ENCODE data around the gene FUOM. TPM values are rescaled to one million over a fixed set of nuclear protein-coding genes. Genes with fewer than 3 reads are reported as not detected.

The FUOM gene
- total RNA-seq, 1 donor from 2014 or later, result 5.1 TPM

- peaks cover 11% of the 10 kb centered on the region for H3K4me1 ChIP-seq
- H3K27ac ChIP-seq (replicated peaks), result no peak overlapping the region
- DNase-seq, result no peak
- H3K27me3 ChIP-seq (ENCODE audit: low read depth), result peaks cover 32% of the 10 kb centered on the region
- H3K4me3 ChIP-seq, result no peak overlapping the region
- no peak for TF ChIP-seq CTCF (IDR thresholded peaks at IDR 0.05; ENCODE audit: borderline replicate concordance)
- H3K36me3 ChIP-seq, result peaks cover 14% of the 10 kb centered on the region
- intact Hi-C loops (cut with micrococcal nuclease), result no loop called here
- H3K9me3 ChIP-seq (replicated peaks), result peaks cover 4% of the 10 kb centered on the region
These were observed 41.1 kb downstream of the FUOM start for GRCh38 chr10:133316732-133317131.

GRCh38 chr10:133316266-133316665 is 41.6 kb downstream of the FUOM start:
- Histone ChIP-seq H3K4me3 (no peak overlapping the region), H3K36me3 (peaks cover 19% of the 10 kb centered on the region), H3K27ac (replicated peaks) (no peak overlapping the region), H3K27me3 (ENCODE audit: low read depth) (peaks cover 29% of the 10 kb centered on the region), H3K4me1 (peaks cover 11% of the 10 kb centered on the region), H3K9me3 (replicated peaks) (peaks cover 4% of the 10 kb centered on the region)
- intact Hi-C loops (cut with micrococcal nuclease), result no loop called here
- no peak for DNase-seq
- no peak for TF ChIP-seq CTCF (IDR thresholded peaks at IDR 0.05; ENCODE audit: borderline replicate concordance)

GRCh38 chr10:133315847-133316246 is 42.0 kb downstream of the FUOM start:
- intact Hi-C loops (cut with micrococcal nuclease), result no loop called here
- no peak for DNase-seq

GRCh38 chr10:133314911-133315310 is 42.9 kb downstream of the FUOM start:
- DNase-seq, result no peak
- H3K4me1 ChIP-seq, result peaks cover 11% of the 10 kb centered on the region
- intact Hi-C loops (cut with micrococcal nuclease), result no loop called here
- no peak overlapping the region for H3K27ac ChIP-seq (replicated peaks)
- no peak overlapping the region for H3K4me3 ChIP-seq
- H3K9me3 ChIP-seq (replicated peaks), result no peaks in the 10 kb centered on the region
- TF ChIP-seq CTCF (IDR thresholded peaks at IDR 0.05; ENCODE audit: borderline replicate concordance), result no peak
- peaks cover 30% of the 10 kb centered on the region for H3K36me3 ChIP-seq
- peaks cover 15% of the 10 kb centered on the region for H3K27me3 ChIP-seq (ENCODE audit: low read depth)

More at GRCh38 chr10:133315847-133316246, 42.0 kb downstream of the FUOM start:
- Histone ChIP-seq H3K4me3 (no peak overlapping the region), H3K27ac (replicated peaks) (no peak overlapping the region), H3K27me3 (ENCODE audit: low read depth) (peaks cover 25% of the 10 kb centered on the region), H3K4me1 (peaks cover 11% of the 10 kb centered on the region), H3K36me3 (peaks cover 21% of the 10 kb centered on the region), H3K9me3 (replicated peaks) (peaks cover under 1% of the 10 kb centered on the region)
- no peak for TF ChIP-seq CTCF (IDR thresholded peaks at IDR 0.05; ENCODE audit: borderline replicate concordance)

GRCh38 chr10:133313192-133313591 is 44.6 kb downstream of the FUOM start:
- Histone ChIP-seq H3K4me3 (no peak overlapping the region), H3K4me1 (peaks cover 18% of the 10 kb centered on the region), H3K9me3 (replicated peaks) (no peaks in the 10 kb centered on the region), H3K27me3 (ENCODE audit: low read depth) (no peaks in the 10 kb centered on the region), H3K27ac (replicated peaks) (no peak overlapping the region), H3K36me3 (peaks cover 31% of the 10 kb centered on the region)
- TF ChIP-seq CTCF (IDR thresholded peaks at IDR 0.05; ENCODE audit: borderline replicate concordance), result no peak
- DNase-seq, result no peak
- intact Hi-C loops (cut with micrococcal nuclease), result no loop called here

- TF ChIP-seq CTCF (IDR thresholded peaks at IDR 0.05; ENCODE audit: borderline replicate concordance), result no peak
- Histone ChIP-seq H3K4me3 (no peak overlapping the region), H3K36me3 (peaks cover 31% of the 10 kb centered on the region), H3K27me3 (ENCODE audit: low read depth) (no peaks in the 10 kb centered on the region), H3K27ac (replicated peaks) (no peak overlapping the region), H3K4me1 (peaks cover 22% of the 10 kb centered on the region), H3K9me3 (replicated peaks) (no peaks in the 10 kb centered on the region)
- intact Hi-C loops (cut with micrococcal nuclease), result no loop called here
- no peak for DNase-seq
These were observed 45.1 kb downstream of the FUOM start for GRCh38 chr10:133312769-133313145.

Data from left ventricle myocardium inferior (tissue), 1 donor.